Left renal cortex interstitium (tissue), 4 donors: ENCODE measurements around the gene GPR37L1. TPM values are rescaled to one million over a fixed set of nuclear protein-coding genes. Genes with fewer than 3 reads are reported as not detected.

ENCODE experiments used
- DNase-seq, 4 donors: peaks; one replicate each; pipeline ENCODE4 v3.0.0-alpha.2; 2013; ENCODE audit warnings: low read depth in 4 of 4, low spot score in 2 of 4, missing footprints in 1 of 4
- polyA plus RNA-seq, 4 donors: library from polyadenylated mRNA; unstranded; fragments of 120-200 nt; gene quantifications; one replicate each; pipeline ENCODE4 v1.2.1, GENCODE V29; 2013; ENCODE audit not compliant: insufficient read length in 4 of 4

GPR37L1 gene
- polyA plus RNA-seq, 4 donors, result 0.03 to 0.10 (median 0.06) TPM

- no peak for DNase-seq
These were observed 29.7 kb downstream of the GPR37L1 start for GRCh38 chr1:202152399-202152798.

- DNase-seq, result no peak
These were observed 30.6 kb downstream of the GPR37L1 start for GRCh38 chr1:202153284-202153683.

DNA sequence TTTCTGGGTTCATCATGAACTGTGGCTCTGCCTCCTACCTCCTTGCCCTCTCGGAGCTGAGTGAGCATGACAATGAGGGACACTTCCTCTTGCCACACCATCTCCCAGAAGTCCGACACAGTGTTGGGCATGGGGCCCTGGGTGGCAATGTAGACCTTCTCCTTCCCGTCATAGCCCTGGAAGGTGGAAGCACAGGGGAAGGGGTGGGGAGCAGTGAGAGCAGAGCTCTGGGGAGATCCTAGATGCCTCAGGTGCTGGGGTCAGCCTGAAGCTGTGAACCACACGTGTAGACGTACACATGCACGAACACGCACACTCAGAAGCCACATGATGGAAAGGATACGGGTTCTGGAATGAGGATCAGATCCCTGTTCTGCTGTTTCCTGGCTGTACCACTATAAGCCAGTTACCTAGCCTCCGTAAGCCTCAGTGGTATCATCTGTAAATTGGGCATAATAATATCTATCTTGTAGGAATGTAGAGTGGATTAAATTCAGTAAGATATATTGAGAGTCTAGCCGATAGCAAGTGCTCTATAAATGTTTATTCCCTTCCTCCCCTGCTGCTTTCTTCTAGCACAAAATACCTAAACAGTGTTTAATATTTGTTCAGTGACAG, 31.5 kb downstream of the GPR37L1 start:
- DNase-seq, result no peak

DNA sequence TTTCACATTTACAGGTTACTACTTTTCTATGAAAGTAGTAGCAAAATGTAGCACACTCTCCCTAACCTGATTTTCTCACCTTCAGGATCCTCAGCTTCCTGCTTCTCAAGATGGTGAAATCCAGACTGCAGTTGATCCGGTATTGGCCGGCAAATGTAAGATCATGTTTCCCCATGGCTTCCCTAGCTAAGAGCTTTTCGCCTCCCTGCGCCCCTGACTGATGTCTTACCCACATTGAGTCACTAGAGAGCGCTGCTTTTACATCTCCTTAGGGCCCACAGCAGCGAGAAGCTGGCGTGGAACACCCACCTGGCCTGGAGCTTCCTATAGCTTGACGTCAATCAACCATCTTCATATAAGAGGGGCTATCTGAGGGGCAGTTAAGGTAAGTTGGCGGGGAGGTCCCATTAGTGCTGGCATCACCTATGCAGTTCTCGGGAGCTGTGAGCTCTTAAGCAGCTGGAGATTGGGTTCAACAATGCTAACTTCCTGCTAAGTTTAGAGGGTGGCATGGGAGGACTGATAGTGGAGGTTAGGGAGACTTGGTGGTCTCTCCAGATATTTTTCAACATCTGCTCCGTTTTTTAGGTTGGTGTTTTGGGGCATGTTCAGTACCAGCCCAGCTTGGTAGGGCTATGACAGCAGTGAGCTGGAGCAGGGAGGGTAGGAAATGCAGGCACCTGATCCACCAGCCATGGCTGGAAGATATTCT, 32.2 kb downstream of the GPR37L1 start:
- DNase-seq, result peak in 1 of 4 donors; percentile 71

DNA sequence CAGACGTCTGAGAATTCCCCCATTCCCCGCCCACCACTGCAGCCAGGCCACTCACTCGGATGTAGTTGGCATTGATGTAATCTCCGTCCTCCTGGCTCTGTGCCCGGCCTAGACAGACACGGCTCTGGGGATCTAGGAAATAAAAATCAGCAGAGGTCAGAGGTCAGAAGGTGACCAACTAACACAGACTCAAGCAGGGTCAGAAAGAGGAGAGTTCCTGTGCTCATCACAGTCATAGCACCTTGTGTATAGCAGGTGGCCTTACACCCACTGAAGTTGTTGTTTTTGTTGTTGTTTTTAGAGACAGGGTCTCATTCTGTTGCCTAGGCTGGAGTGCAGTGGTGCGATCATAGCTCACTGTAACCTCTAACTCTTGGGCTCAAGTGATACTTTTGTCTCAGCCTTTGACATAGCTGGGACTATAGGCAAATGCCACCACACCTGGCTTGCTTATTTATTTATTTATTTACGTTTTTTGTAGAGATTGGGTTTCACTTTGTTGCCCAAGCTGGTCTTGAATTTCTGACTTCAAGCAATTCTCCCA, 32.8 kb downstream of the GPR37L1 start:
- DNase-seq, result no peak

DNA sequence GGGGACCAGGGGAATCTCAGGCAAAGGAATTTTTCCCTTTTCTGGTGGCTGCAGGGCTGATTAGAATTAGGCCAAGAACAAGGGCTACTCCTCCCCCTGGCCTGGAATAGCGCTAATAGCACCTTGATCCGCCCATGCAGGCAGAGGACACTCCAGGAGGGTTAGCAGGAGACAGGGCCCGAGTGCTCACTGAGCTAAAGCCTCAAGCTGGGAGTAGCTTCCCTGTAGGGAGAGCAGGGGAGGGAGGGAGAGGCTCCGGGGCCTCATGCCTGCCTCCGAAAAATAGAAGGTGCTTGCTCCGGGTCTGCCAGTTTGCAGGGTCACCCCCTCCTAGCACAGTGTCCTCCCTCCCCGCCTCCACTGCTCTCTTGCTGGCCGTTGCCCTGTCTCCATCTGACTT, 33.9 kb downstream of the GPR37L1 start:
- DNase-seq, result no peak

- DNase-seq, result no peak
These were observed 35.2 kb downstream of the GPR37L1 start for GRCh38 chr1:202157945-202158344.

DNA sequence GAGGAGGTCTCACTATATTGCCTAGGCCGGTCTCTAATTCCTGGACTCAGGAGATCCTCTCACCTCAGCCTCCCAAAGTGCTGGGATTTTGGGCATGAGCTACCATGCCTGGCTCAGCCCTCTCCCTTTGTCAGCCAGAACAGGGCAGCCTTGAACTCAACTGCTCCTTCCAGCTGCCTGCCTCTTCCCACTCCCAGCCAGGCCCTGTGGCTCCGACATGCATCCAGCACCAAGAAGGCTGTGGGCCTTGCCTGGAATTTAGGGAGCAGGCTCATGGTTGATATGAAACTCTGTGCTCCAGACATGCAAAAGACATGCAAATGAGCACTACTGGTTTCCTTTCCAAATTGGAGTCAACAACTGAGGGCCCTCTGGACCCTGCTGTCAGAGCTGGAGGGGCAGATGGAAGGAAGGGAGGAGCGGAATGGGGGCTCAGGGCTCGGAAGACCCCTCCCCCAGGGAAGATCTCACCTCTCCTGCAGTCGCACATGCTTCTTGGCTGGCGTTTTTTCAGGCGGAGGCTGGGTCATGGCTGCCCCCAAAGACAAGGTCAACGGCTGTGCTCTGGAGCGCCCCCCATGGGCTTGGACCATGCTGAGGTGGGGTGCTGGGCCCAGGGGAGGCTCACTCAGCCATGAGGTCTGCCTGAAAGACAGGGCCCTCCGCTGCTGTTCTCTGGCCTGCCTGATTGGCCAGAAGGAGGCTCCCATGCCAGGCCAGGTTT, 36.3 kb downstream of the GPR37L1 start:
- DNase-seq, result no peak

DNA sequence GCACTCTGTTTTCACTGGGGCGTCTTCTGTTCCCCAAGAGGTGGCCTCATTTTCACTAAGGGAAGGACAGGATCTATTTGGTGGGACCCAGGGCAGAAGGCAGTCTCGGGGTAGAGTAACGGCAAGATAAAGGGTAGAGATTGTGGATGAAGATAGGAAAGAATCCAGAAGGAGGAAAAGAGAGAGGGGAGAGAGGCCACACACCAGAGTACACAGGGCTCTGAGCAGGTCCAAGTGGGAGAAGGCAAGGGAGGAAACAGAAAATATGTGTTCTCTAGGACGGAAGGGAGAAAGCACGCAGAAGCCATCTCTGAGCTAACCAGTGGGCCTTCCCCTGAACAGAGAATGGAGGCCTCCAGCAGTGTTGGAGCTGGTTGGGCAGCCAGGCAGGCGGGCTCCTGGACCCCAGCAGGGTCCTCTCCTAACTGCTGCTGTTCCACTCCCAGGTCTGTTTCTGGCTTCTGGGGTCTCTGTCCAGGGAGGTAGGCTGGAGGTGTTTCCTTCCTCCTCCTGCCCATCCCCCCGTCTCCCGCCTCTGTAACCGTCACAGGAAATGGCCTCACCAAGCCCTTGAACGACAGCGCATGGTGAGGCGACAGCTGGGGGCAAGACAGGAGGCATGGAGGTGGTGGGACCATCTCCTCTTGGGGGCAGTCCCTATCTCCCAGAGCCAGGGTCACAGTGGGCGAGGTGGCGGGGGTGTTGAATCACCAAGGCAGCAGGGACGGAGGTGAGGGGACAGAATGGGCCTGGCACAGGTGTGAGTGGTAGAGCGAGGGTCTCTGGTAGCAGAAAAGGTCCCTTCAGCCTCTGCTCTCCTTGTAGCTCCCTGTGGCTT, 37.0 kb downstream of the GPR37L1 start:
- no peak for DNase-seq

DNA sequence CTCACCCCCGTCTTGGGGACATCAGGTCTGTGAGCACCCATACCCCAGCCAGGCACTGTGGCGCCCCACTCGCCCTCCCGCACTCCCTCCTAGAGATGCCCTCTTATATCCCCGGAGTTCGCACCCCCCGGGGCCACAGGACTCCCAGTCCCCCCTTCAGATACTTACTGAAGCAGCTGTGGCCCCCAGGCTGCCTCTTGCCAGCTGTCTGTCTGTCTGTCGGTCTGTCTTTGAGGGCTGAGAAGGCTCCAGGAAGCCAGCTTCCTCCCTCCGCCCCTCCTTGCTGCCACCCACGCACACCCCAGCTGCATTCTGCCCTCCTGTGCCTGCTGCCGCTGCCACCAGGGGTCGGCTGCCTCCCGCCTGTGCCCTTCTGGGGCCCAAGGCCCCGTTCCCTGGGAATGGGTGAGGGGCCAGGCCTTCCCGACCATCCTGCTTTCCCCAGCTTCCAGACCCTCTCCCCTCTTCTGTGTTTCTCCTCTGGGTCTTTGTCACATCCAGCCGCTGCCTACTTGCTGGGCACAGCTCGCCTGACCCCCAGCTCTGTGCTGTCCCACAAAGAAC, 37.7 kb downstream of the GPR37L1 start, which contains the start of gene PTPN7:
Gene PTPN7, minus strand, starts transcription at position 226 of the 564 bp plus-strand sequence. CDS start 1,200 bp downstream, outside the sequence.
- no peak for DNase-seq

- DNase-seq, result no peak
These were observed 38.7 kb downstream of the GPR37L1 start for GRCh38 chr1:202161151-202162046.

DNA sequence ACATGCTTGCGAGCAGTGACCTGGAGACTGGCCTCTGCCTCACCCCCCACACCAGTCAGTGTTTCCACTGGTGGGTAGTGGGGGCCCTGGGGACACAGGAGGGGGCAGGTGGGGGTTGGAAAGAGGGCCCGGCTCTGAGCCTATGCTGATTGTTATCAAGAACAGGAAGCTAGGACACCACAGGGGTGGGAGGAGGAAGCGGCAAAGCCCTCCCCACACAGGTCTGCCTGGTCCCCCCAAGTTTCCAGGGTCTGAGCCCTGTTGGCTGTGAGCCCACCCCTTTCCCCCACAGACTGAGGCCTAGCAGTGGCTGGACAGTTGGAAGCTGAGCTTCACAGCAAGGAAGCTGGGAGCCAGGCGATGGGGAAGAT, 39.3 kb downstream of the GPR37L1 start:
- DNase-seq, result no peak

GRCh38 chr1:202162418-202163280, 39.9 kb downstream of the GPR37L1 start:
- DNase-seq, result no peak

GRCh38 chr1:202163281-202164270, 40.9 kb downstream of the GPR37L1 start:
- no peak for DNase-seq

- DNase-seq, result no peak
These were observed 41.7 kb downstream of the GPR37L1 start for GRCh38 chr1:202164271-202165037.

- DNase-seq, result no peak
These were observed 42.7 kb downstream of the GPR37L1 start for GRCh38 chr1:202165267-202165941.
